HCEC 1CT (cell line): ENCODE measurements around the gene AUP1.
A peak's percentile ranks its signal among the peaks of the same experiment; 100 is the strongest.
"Not testable (repeated sequence)": the region's sequence is repeated elsewhere in the genome, so short reads cannot be mapped to it uniquely, and the experiment has no call there.

Source experiments
- DNase-seq: peaks from one replicate; pipeline ENCODE4 v3.0.0-alpha.2; 2017

Gene AUP1, protein sequence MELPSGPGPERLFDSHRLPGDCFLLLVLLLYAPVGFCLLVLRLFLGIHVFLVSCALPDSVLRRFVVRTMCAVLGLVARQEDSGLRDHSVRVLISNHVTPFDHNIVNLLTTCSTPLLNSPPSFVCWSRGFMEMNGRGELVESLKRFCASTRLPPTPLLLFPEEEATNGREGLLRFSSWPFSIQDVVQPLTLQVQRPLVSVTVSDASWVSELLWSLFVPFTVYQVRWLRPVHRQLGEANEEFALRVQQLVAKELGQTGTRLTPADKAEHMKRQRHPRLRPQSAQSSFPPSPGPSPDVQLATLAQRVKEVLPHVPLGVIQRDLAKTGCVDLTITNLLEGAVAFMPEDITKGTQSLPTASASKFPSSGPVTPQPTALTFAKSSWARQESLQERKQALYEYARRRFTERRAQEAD

DNA sequence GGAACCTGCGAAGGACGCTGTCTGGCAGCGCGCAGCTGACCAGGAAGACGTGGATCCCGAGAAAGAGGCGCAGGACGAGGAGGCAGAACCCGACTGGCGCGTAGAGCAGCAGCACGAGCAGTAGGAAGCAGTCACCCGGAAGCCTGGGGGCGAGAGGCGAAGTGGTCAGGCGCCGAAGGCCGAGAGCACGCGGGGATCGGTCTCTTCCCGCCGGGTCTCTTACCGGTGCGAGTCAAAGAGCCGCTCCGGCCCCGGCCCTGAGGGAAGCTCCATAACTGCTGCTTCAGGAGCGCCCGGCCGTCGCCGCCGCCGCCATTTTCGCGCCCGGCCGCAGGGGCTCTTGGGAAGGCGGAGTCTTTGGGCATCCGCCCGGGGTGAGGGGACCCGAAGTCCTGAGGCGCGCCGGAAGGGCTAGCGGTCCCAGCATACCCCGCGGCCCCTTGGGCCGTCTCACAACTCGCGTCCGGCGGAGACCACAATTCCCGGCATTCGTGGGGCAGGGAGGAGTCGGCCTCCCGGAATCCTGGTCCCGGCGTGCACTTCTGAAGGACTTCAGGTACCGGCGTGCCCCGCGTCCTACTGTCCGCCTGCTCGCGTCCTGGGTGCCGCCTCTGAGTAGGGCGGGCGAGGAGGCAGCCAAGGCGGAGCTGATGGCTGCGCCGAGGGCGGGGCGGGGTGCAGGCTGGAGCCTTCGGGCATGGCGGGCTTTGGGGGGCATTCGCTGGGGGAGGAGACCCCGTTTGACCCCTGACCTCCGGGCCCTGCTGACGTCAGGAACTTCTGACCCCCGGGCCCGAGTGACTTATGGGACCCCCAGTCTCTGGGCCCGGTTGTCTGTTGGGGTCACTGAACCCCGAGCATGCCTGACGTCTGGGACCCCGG lies at the start of gene AUP1, which contains the start of gene HTRA2:
TSS of gene AUP1 (minus strand) at position 350 of the 882 bp plus-strand sequence. CDS start at position 273, 77 bp downstream.
TSS of gene HTRA2 (plus strand) at position 577 of the 882 bp plus-strand sequence. CDS start at position 651, 74 bp downstream.
- DNase-seq, result peak; percentile 100

DNA sequence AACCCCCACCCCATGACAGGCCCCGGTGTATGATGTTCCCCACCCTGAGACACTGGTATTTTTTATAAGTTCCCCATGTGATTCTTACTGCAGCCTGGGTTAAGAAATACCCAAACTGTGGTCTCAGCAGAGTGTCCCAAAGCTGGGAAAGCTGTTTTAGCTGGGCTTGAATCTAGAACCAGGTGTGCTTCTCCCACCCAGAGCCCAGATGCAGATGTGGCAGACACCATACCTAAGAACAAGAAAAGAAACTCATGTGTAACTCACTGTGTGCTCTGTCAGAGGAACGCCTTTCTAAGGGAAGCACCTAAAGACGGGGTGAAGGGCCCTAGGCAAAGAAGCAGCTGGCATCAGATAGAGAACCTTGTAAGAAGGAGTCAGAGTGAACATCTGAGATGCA lies 48.9 kb upstream of the AUP1 start:
- DNase-seq, result no peak

DNA sequence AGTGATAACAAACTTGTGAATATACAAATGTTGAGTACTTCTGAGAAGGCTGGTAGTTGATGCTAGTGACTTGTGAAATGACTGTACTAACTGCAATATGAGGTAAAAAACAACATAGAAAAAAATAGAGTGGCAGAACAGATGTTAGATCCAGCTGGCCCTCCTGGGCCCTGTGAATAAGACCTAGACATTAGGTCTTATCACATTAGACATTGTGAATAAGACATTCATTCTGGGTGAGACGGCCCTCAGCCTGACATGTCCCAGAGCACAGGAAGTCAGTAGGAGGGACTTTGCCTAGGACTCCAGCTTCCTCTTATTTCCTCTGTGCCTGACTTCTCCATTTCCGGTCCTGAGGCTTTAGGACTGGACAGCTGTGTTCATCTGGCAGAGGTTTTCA lies 47.9 kb upstream of the AUP1 start:
- peak; percentile 88 for DNase-seq

DNA sequence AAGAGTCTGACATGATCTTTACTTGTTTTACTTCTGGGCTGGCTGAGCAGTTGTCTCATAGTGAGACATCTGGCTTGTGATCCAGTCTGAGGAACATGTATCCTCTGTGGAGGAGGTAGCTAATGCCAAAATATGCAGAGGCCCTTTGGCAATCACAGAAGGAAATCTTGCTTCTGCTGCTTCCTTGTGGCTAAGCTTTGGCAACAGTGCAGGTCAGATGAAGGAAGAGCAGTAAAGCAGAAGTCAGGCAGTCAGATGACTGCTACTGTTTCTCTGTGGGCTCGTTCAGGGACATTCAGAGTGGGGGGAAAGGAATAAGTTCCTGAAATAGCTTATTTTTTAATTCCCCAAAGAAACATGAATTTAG lies 47.3 kb upstream of the AUP1 start:
- DNase-seq, result peak; percentile 90

DNA sequence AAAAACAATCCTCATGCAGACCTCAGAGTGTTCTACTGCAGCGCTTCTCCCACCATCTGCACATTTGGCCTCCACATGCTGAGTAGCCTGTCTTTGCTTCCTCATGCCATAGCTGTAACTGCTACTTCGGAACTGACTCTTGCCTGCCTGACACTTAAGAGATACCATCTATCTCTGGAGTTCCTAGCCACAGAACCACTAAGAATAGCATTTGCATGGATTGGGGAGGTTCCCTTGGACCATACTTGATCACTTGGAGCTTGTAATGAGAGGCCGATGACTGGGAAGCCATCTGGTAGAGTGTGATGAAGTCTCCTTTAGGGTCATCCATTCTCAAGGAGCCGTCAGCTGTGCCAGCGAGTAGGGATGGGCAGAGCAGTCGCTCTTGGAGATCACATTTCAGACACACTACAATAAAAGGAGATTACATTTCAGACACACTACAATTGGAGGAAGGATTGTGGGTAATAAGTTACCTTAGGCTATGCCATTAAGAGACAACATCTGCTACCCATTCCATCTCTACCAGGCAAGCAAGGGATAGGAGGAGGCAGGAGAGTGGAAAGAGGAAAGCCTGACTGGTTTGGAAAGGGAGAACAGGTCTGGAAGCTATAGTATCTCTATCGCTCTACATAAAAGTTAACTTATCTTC lies 46.8 kb upstream of the AUP1 start:
- peak; percentile 93 for DNase-seq

DNA sequence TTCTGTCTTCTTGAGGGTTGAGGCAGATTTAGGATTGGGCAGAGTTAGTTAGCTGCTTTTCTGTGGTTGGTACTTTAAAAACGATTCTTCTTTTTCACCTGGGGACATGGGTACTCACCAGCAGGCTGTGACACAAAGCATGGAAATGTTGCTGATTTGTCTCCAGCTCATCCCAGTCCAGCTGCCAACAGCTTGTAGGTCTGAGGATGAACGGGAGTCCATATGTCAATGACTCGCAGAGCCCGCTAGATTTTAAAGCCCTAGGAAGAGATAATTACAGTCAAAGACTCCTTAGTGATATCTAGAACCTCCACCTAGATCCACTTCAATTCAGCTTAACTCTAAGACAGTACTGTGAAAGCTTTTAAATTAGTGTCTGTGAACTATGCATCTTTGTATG lies 45.8 kb upstream of the AUP1 start:
- DNase-seq, result peak; percentile 73

DNA sequence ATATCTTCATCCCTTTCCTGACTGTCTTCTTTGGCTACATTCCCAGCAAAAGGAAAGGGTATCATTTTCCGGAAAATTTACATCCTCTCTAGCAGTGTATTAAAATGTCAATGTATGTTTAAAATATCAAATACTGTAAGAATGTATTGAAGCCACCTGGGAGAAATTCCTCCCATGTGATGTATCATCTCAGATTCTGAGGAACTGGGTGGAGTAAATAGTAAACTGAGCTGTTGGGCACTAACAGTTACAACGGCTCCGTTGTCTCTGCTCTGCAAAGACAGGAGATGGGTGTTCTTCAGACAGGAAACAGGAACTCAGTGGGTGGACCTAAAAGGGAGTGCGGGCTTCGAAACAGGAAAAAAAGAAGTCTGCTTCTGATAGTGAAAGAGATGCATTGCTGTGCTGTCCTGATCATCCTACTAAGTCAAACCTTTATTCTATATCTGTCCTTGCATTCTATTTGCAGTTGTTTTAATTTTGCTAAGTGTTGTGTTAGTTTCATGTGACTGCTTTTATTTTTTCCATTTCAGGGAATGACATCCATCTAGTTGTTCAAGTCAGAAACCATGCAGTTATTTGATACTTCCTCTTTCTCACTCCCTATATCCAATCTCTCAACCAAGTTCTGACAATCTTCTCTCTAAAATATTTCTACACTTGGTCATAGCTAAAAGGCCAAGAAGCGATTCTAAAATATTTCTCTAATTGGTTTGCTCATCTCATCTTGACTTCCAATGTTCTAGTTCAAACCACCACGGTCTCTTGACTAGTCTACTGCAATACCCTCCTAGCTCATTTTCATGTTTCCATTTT lies 44.4 kb upstream of the AUP1 start:
- peak; percentile 95 for DNase-seq

DNA sequence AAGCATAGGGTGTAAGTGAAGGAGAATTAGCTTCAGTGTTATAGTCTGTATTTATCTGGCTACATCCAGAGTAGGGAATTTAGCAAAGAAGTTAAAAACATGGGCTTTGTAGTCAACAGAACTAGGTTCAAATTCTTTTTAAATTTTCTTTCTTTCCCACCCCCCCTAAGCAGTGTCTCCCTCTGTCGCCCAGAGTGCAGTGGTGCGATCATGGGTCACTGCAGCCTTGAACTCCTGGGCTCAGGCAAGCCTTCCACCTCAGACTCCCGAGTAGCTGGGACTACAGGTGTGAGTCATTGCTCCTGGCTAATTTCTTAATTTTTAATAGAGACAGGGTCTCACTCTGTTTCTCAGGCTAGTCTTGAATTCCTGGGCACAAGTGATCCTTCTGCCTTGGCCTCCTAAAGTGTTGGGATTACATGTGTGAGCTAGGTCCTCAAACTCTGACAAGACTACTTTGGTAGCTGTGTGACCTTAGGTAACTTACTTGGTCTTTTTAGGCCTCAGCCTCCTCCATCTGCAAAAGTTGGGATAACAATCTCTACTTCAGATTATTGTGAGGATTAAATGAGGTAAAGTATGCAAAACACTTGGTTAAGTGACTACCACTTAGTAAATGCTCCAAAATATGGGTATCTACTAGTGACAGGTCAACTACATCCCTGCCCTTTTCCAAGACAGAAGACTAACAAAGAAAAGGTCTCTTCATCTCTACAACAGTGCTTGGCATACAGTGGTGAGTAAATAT lies 42.8 kb upstream of the AUP1 start:
- DNase-seq, result no peak

DNA sequence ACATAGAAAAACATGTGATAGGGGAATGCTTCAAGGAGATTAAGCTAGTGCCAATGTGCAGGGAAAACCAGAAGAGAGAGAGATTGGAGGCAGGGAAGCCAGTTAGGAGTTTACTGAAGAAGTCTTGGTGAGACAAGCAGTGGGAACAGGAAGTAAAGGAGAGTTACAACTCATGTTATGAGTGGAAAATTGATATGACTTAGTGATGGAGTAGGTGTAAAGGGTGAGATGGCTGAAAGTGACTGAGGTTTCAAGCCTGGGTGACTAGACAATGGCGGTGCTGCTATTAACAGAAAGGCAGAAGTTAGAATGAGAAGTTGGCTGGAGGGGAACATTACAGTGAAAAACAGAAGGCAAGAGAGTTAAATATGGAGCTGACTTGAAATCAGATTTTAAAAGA lies 41.6 kb upstream of the AUP1 start:
- DNase-seq, result no peak

DNA sequence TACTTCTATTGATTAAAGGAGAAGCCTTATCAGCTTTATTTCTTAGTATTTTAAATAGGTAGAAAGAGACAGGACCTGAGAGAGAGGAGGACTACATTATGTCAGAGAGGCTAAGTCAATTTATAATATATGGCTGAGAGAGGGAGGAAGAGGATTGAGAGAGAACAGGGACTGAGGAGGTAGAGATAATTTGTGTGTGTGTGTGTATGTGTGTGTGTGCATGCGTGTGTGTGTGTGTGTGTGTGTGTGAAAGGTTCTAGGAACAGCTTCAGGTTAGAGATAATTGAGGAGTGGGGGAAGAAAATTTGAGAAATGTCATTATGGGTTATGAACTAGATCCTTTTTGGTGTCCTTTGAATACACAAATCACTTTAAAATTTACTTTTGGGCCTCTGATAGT lies 40.2 kb upstream of the AUP1 start:
- DNase-seq, result no peak

DNA sequence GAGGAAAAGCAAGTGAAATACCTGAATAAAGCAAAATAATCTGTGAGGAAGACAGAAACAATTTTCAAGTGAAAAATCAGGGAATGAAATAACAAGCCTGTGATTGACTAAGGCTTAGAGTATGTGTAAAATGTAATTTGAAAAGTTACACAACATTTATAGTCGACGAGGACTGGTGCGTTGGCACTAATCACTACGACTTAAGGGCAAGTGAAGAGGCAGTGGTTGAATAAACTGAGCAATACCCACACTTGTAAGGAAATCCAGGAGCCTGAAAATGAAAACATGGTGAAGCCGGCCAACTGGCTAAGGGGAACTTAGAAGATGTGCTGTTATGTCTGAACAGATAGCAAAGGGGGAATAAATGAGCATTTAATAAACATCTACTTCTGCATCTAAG lies 38.4 kb upstream of the AUP1 start:
- DNase-seq, result peak; percentile 91

DNA sequence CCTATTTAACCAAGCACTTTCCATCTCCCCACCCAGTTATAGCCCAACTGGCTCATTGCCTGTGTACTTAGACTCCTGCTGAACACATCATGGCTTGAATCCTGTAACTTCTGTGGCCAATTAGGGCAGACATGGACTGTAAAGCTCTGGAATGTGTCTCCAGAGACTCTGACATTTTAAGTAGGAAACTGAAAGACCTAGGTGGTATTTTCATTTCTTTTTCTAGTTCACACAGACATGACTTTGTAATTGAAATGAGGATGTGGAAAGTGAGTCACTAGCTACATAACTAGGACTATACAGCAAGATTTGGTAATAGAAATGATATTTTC lies 37.2 kb upstream of the AUP1 start:
- DNase-seq, result peak; percentile 78

DNA sequence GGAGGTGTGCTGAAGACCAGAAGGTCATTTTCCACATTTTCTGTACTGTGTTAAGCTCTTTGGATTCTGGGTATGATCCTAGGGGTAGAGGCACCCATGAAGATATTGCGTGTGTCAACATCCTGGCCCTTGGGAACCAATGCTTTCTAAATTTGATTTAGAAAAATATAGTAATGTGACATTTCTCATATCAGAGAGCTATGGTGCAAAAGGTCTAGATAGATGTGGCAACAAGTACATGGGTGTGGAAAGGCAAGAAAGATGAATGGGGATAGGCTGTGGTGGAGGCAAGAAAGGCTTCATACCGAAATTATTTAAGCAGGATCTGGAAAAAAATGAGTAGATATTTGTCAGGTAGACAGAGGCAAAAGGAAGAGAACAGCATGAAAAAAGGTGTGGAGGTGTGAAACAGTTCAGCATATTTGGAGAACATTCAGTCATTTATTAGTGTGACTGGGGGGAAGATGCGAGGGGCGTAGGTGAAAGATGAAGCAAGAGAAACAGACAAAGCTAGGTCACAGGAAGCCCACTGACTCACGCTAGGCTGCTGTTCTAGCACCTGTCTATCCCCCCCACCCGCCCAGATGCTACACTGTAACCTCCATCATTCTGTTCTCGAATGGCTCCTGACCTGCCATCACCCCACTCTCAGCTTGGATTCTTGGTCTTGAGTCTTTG lies 36.7 kb upstream of the AUP1 start:
- DNase-seq, result no peak

DNA sequence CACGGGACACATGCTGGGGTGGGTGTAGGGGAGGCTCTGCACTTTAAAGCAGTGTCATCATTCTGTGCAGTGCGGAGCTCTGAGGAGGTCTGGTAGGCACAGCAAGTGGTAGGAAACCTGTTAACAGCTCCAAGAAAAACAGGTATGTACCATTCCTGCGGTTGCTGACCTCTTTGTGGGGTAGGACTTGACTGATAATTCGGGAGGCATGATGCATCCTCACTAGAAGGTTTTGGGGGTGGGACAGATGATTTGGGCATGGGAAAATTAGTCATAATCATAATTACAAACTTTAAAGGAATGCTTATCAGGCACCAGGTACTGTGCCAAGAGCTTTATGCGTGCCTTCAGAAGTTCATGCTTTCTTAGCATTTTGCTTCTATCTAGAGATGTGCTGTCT lies 34.7 kb upstream of the AUP1 start:
- peak; percentile 61 for DNase-seq

DNA sequence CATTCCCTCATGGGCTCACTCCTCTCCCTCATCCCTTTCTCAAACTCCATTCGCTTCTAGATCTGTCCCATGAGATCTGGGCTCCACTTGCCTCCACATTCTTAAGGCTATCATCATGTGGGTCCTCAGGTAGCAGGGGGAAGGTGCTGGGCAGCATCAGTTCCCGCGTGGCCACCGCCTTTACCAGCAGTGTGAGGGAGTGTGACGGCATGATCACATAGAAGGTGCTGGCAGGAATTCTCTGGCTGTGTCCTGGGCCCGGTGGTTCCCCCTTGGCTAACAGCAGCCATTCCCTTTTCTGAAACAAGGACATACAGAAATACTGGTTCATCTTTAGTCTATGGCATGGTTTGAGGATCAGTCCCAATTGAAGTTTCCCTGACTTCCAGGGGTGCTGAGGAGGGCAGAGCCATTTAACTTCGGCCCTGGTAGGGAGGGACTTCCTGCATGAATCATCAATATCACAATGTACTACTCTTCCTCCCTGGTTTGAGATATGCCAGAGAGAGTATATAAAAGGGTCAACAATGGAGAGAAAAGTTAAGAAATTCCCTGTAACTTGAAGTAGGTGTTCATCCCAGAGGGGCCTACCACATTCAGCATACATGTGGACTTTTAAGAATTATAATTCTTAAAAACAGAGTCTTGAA lies 32.7 kb upstream of the AUP1 start:
- no peak for DNase-seq

DNA sequence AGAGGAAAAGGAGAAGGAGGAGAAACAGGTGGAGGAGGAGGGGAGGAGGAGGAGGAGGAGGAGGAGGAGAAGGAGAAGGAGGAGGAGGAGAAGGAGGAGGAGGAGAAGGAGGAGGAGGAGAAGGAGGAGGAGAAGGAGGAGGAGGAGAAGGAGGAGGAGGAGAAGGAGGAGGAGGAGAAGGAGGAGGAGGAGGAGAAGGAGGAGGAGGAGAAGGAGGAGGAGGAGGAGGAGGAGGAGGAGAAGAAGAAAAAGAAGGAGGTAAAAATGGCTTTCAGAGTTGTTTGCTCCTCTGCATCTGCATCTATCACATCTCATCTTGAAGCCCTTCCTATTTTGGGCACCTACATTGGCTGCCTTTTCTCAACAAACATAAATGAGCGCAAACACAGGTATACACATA lies 31.5 kb upstream of the AUP1 start:
- DNase-seq, result not testable (repeated sequence)

DNA sequence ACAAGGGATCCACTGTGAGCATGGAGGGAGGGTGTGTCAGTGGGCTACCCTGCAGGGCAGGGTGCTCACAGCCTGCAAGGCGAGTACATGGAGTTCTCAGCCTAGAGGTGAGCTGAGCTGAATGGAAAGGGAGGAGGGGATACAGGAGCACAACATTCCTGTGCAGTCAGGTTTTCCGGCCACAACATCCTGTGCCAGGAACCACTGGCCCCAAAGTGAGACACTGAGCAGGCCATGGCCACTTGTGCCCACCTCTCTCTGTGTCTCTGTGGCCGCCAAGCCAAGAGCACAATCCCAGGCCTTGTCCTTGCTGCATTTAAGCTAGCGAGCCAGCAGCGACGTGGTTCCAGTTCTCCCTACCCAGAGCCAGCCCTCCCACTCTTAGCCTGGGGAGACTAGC lies 31.1 kb upstream of the AUP1 start:
- DNase-seq, result no peak

DNA sequence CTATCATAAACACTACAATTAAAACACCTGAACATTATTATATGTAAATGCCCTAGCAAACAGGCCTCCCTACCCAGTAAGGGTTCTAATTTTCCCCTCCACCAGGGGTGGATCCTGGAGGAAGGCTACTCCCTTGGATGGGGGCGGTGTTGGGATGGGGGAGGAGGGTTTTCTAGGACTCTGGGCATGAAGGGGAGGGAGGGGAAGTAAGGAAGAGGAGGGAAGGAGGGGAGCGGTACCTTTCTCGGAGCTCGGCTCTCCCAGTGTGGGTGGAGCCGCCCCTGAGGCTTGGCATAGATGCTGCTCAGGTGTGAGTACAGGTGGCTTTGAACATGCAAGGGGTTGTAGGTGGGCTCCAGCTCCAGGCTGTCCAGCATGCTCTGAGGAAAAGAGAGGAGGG lies 30.4 kb upstream of the AUP1 start:
- no peak for DNase-seq

DNA sequence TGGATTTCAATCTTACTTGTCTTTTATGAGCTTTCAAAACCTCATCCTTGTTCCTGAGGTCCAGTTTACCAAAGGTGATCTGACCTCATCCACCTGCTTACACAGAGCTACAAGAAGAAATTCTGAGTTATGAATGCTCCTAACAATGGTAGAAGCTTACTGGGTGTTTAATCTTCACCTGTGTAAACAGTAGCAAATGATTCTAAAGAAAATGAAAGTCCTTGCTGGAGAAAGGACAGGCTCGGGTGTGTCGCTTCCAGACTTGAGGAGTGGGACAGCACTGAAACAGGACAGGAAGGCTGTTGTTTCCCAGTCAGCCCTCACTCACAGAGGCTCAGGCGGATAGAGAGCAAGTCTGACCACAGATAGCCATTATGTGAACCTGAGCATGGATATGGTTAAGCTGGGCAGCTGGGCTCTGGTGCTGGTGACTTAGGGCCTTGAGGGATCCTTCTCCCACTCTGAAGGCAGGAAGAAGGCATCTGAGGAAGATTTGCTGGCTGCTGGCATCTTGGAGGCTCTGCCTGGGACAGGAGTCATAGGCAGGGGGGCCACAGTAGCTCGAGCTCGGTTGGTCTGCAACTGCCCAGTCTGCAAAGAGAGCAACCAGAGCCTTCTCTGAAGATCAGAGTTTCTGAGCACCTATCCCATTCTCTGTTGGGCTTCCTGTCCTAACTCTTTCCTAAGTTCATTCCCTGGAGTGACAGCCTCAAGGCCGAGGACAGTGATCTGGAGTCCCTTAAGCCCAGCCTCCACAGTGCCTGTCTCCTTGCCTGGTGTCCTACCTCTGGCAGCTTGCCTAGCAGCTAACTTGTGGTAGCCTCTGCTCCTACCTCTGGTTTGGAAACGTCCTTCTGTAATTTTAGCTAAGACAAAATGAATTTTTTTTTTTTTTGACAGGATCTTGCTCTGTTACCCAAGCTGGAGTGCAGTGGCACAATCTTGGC lies 29.1 kb upstream of the AUP1 start:
- no peak for DNase-seq
